HepG2 (cell line): Measurements from ENCODE around the gene AARS2. TPM values are rescaled to one million over a fixed set of nuclear protein-coding genes. Genes with fewer than 3 reads are reported as not detected.

ENCODE experiments used
- ARNT2 ChIP-seq: sonication (generic); formaldehyde crosslinking; IDR thresholded peaks from 2 replicates; pipeline ENCODE4 v1.8.0; 2022; ENCODE audit warnings: mild to moderate bottlenecking, low read depth, missing genetic modification reagents, moderate library complexity
- CBX2 ChIP-seq, 2 experiments: fragments of 200-600 bp in 1 of 2; sonication (generic); formaldehyde crosslinking in 1 of 2; IDR thresholded peaks; 2 replicates each; pipeline versions ENCODE4 v1.7.0 to v1.8.1; 2018 to 2022; ENCODE audit warnings: low read depth in 2 of 2, low read length in 1 of 2, mild to moderate bottlenecking in 1 of 2, missing genetic modification reagents in 1 of 2
- ELF4 ChIP-seq: sonication (generic); formaldehyde crosslinking; IDR thresholded peaks from 2 replicates; pipeline ENCODE4 v1.5.0; 2020; ENCODE audit warnings: missing genetic modification reagents, mild to moderate bottlenecking, moderate library complexity, borderline replicate concordance
- GZF1 ChIP-seq: sonication (generic); formaldehyde crosslinking; IDR thresholded peaks from 2 replicates; pipeline ENCODE4 v1.5.1; 2020; ENCODE audit warnings: mild to moderate bottlenecking, missing genetic modification reagents
- HNF4A ChIP-seq: sonication (generic); formaldehyde crosslinking; IDR thresholded peaks from 2 replicates; pipeline ENCODE4 v1.4.0; 2020; ENCODE audit warnings: missing genetic modification reagents
- PHF8 ChIP-seq: sonication (generic); formaldehyde crosslinking; IDR thresholded peaks from 2 replicates; pipeline ENCODE4 v1.5.0; 2020; ENCODE audit warnings: missing genetic modification reagents
- RXRB ChIP-seq: IDR thresholded peaks from 2 replicates; pipeline ENCODE4 v1.6.1; 2016; ENCODE audit warnings: borderline replicate concordance, missing genetic modification reagents, missing compliant biosample characterization
- ZNF124 ChIP-seq: sonication (generic); formaldehyde crosslinking; IDR thresholded peaks from 2 replicates; pipeline ENCODE4 v1.4.0; 2020; ENCODE audit warnings: missing genetic modification reagents
- ZNF333 ChIP-seq: sonication (generic); formaldehyde crosslinking; IDR thresholded peaks from 2 replicates; pipeline ENCODE4 v1.4.0; 2020; ENCODE audit warnings: mild to moderate bottlenecking, missing genetic modification reagents, borderline replicate concordance
- ZNF589 ChIP-seq: sonication (generic); formaldehyde crosslinking; conservative IDR thresholded peaks from 2 replicates; pipeline ENCODE4 v1.8.0; 2022; ENCODE audit warnings: mild to moderate bottlenecking, moderate library complexity, missing genetic modification reagents
- ZNF788 ChIP-seq: sonication (generic); formaldehyde crosslinking; IDR thresholded peaks from 2 replicates; pipeline ENCODE4 v1.5.0; 2020; ENCODE audit warnings: mild to moderate bottlenecking, missing genetic modification reagents, borderline replicate concordance
- ZSCAN25 ChIP-seq: sonication (generic); formaldehyde crosslinking; IDR thresholded peaks from 2 replicates; pipeline ENCODE4 v1.8.0; 2022; ENCODE audit warnings: mild to moderate bottlenecking, missing genetic modification reagents
- polyA plus RNA-seq, 8 experiments: library from polyadenylated mRNA; depleted of rRNA in 3 of 8; stranded (reverse) in 7 of 8; unstranded in 1 of 8; fragments of >200 nt; fragmentation: Illumina TruSeq in 4 of 8; extraction: Trizol in 4 of 8; gene quantifications; 2 replicates each; pipeline versions ENCODE4 v1.2.1 to v1.2.3, GENCODE V29; 2011 to 2016; ENCODE audit warnings: low read depth in 4 of 8, missing spikeins in 1 of 8, mixed read lengths in 1 of 8; ENCODE audit not compliant: insufficient read depth in 1 of 8
- total RNA-seq, 5 experiments: library from RNA; depleted of rRNA; stranded (reverse); fragments of >200 nt; fragmentation: Illumina TruSeq; extraction: Trizol; gene quantifications; 2 replicates each; pipeline ENCODE4 v1.2.3, GENCODE V29; 2016; ENCODE audit warnings: low read depth in 1 of 5
- TF ChIP-seq, protein P1 (sequence below): sonication (generic); formaldehyde crosslinking; IDR thresholded peaks from 2 replicates; pipeline ENCODE4 v1.8.0; 2022; ENCODE audit warnings: low read depth, missing genetic modification reagents
- TF ChIP-seq, protein P2 (sequence below): sonication (generic); formaldehyde crosslinking; IDR thresholded peaks from 2 replicates; pipeline ENCODE4 v1.4.0; 2020; ENCODE audit warnings: missing genetic modification reagents
- TF ChIP-seq, protein P3 (sequence below): sonication (generic); formaldehyde crosslinking; IDR thresholded peaks from 2 replicates; pipeline ENCODE4 v1.4.0; 2020; ENCODE audit warnings: missing genetic modification reagents
- TF ChIP-seq, protein P4 (sequence below): sonication (generic); formaldehyde crosslinking; IDR thresholded peaks from 2 replicates; pipeline ENCODE4 v1.4.0; 2020; ENCODE audit warnings: mild to moderate bottlenecking, missing genetic modification reagents
- TF ChIP-seq, protein P5 (sequence below): sonication (generic); formaldehyde crosslinking; IDR thresholded peaks from 2 replicates; pipeline ENCODE4 v1.4.0; 2020; ENCODE audit warnings: missing genetic modification reagents; ENCODE audit errors: not compliant biosample characterization
- TF ChIP-seq, protein P6 (sequence below): sonication (generic); formaldehyde crosslinking; IDR thresholded peaks from 2 replicates; pipeline ENCODE4 v1.8.1; 2023; ENCODE audit warnings: missing genetic modification reagents, mild to moderate bottlenecking, borderline replicate concordance
- TF ChIP-seq, protein P7 (sequence below): sonication (generic); formaldehyde crosslinking; IDR thresholded peaks from 2 replicates; pipeline ENCODE4 v1.4.0; 2020; ENCODE audit warnings: missing genetic modification reagents

Gene AARS2
- total and polyA plus RNA-seq, 2 of the 13 experiments (the other 11 are each of a cell fraction or from before 2014, with no cell fraction given): 7.5 to 24.1 TPM

DNA sequence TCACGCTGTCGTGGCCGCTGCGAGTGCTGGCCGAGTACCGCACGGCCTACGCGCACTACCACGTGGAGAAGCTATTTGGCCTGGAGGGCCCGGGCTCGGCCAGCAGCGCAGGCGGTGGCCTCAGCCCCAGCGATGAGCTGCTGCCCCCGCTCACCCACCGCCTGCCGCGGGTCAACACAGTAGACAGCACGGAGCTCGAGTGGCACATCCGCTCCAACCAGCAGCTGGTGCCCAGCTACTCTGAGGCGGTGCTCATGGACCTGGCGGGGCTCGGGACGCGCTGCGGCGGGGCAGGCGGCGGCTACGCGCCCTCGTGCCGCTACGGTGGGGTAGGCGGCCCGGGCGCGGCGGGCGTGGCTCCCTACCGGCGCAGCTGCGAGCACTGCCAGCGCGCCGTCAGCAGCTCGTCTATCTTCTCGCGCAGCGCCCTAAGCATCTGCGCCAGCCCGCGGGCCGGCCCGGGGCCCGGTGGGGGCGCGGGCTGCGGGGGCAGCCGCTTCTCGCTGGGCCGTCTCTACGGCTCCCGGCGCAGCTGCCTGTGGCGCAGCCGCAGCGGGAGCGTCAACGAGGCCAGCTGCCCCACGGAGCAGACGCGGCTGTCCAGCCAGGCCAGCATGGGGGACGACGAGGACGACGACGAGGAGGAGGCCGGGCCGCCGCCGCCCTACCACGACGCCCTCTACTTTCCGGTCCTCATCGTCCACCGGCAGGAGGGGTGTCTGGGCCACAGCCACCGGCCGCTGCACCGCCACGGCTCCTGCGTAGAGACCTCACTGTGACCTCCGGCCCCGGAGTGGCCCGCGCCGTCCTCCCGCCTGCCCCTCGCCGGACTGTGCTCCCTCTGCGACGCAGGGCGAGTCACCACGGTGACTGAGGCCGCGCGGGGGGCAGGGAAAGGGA lies 37.1 kb downstream of the AARS2 start (continued):
- 0 out of 2 replicates have a peak, but pooled peaks have one; percentile 12 for TF ChIP-seq ZNF788
- TF ChIP-seq, protein P1, sequence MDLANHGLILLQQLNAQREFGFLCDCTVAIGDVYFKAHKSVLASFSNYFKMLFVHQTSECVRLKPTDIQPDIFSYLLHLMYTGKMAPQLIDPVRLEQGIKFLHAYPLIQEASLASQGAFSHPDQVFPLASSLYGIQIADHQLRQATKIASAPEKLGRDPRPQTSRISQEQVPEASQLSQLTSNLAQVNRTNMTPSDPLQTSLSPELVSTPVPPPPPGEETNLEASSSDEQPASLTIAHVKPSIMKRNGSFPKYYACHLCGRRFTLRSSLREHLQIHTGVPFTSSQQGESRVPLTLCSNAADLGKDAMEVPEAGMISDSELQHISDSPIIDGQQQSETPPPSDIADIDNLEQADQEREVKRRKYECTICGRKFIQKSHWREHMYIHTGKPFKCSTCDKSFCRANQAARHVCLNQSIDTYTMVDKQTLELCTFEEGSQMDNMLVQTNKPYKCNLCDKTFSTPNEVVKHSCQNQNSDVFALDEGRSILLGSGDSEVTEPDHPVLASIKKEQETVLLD (CRISPR knock-in tag): peak; percentile 65; the same call in 1 of the 2 replicates
- TF ChIP-seq ZSCAN25 (CRISPR knock-in tag): peak; percentile 50; the same call in 1 of the 2 replicates
- TF ChIP-seq, protein P2, sequence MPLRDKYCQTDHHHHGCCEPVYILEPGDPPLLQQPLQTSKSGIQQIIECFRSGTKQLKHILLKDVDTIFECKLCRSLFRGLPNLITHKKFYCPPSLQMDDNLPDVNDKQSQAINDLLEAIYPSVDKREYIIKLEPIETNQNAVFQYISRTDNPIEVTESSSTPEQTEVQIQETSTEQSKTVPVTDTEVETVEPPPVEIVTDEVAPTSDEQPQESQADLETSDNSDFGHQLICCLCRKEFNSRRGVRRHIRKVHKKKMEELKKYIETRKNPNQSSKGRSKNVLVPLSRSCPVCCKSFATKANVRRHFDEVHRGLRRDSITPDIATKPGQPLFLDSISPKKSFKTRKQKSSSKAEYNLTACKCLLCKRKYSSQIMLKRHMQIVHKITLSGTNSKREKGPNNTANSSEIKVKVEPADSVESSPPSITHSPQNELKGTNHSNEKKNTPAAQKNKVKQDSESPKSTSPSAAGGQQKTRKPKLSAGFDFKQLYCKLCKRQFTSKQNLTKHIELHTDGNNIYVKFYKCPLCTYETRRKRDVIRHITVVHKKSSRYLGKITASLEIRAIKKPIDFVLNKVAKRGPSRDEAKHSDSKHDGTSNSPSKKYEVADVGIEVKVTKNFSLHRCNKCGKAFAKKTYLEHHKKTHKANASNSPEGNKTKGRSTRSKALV (CRISPR knock-in tag): peak; percentile 90
- no peak for TF ChIP-seq ZNF124 (CRISPR knock-in tag)
- TF ChIP-seq, protein P3, sequence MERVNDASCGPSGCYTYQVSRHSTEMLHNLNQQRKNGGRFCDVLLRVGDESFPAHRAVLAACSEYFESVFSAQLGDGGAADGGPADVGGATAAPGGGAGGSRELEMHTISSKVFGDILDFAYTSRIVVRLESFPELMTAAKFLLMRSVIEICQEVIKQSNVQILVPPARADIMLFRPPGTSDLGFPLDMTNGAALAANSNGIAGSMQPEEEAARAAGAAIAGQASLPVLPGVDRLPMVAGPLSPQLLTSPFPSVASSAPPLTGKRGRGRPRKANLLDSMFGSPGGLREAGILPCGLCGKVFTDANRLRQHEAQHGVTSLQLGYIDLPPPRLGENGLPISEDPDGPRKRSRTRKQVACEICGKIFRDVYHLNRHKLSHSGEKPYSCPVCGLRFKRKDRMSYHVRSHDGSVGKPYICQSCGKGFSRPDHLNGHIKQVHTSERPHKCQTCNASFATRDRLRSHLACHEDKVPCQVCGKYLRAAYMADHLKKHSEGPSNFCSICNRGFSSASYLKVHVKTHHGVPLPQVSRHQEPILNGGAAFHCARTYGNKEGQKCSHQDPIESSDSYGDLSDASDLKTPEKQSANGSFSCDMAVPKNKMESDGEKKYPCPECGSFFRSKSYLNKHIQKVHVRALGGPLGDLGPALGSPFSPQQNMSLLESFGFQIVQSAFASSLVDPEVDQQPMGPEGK (CRISPR knock-in tag): peak; percentile 11; the same call in 1 of the 2 replicates
- peak; percentile 72; the same call in 1 of the 2 replicates for TF ChIP-seq ARNT2 (CRISPR knock-in tag)
- TF ChIP-seq, protein P4, sequence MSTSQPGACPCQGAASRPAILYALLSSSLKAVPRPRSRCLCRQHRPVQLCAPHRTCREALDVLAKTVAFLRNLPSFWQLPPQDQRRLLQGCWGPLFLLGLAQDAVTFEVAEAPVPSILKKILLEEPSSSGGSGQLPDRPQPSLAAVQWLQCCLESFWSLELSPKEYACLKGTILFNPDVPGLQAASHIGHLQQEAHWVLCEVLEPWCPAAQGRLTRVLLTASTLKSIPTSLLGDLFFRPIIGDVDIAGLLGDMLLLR: peak; percentile 27; the same call in 1 of the 2 replicates
- TF ChIP-seq, protein P5, sequence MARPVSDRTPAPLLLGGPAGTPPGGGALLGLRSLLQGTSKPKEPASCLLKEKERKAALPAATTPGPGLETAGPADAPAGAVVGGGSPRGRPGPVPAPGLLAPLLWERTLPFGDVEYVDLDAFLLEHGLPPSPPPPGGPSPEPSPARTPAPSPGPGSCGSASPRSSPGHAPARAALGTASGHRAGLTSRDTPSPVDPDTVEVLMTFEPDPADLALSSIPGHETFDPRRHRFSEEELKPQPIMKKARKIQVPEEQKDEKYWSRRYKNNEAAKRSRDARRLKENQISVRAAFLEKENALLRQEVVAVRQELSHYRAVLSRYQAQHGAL: no peak
- no peak for TF ChIP-seq CBX2 (IDR thresholded peaks at IDR 0.05; ENCODE audit: low read depth, low read length)
- peak; percentile 17; the same call in 1 of the 2 replicates for TF ChIP-seq CBX2 (CRISPR knock-in tag; IDR thresholded peaks at IDR 0.05; ENCODE audit: low read depth)
- peak; percentile 53; the same call in 1 of the 2 replicates for TF ChIP-seq GZF1 (CRISPR knock-in tag)
- TF ChIP-seq ZNF589 (CRISPR knock-in tag): peak; percentile 78; the same call in 1 of the 2 replicates
- TF ChIP-seq HNF4A (CRISPR knock-in tag): 0 out of 2 replicates have a peak, but pooled peaks have one; percentile 4
- TF ChIP-seq ELF4: no peak
- peak; percentile 16; the same call in 1 of the 2 replicates for TF ChIP-seq PHF8 (CRISPR knock-in tag)
- peak; percentile 28; the same call in 1 of the 2 replicates for TF ChIP-seq ZNF333 (CRISPR knock-in tag)
- TF ChIP-seq, protein P6, sequence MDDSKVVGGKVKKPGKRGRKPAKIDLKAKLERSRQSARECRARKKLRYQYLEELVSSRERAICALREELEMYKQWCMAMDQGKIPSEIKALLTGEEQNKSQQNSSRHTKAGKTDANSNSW (CRISPR knock-in tag): 0 out of 2 replicates have a peak, but pooled peaks have one; percentile 78
- no peak for TF ChIP-seq RXRB (CRISPR knock-in tag)
- TF ChIP-seq, protein P7, sequence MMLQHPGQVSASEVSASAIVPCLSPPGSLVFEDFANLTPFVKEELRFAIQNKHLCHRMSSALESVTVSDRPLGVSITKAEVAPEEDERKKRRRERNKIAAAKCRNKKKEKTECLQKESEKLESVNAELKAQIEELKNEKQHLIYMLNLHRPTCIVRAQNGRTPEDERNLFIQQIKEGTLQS: 0 out of 2 replicates have a peak, but pooled peaks have one; percentile 10
